ENCODE measurements around the gene ZNF423.
A peak's percentile ranks its signal among the peaks of the same experiment; 100 is the strongest.

ZNF423 gene

DNA sequence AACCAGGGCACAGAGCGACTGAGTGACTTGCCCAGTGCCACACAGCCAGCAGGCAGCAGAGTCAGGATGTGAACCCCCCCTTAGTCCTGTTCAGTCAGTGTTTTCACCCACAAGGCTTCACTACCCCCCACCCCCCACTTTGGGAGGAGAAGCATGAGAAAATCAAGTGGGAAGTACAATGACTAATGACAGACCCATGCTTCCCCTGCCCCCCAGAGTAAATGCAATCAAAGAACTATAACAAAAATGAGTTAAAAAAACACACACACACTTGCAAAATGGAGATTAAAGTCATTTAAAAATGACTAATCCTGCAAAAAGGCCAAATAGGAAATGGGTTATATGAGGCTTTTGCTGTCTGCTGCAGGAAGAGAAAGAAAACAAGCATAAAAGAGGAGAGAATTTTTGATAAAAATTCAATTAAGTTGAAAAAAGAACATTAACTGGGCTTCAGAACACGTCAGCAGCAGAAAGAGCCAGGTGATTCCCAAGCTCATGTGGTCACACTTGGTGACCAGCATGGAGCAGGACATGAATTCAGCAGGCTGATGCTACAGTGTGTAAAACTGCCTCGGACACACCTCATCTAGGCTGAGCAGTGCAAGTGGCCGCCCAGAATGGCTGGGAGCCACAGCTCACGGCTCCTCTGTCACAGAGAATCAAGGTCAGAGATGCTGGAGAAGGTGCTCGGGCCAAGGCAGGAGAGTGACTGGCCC is 212.3 kb downstream of the ZNF423 start:
- DNase-seq (ENCODE audit: low read depth), result no peak
- no peak overlapping the region for H3K4me3 ChIP-seq (ENCODE audit: low read depth, low read length)
- TF ChIP-seq, protein P1, sequence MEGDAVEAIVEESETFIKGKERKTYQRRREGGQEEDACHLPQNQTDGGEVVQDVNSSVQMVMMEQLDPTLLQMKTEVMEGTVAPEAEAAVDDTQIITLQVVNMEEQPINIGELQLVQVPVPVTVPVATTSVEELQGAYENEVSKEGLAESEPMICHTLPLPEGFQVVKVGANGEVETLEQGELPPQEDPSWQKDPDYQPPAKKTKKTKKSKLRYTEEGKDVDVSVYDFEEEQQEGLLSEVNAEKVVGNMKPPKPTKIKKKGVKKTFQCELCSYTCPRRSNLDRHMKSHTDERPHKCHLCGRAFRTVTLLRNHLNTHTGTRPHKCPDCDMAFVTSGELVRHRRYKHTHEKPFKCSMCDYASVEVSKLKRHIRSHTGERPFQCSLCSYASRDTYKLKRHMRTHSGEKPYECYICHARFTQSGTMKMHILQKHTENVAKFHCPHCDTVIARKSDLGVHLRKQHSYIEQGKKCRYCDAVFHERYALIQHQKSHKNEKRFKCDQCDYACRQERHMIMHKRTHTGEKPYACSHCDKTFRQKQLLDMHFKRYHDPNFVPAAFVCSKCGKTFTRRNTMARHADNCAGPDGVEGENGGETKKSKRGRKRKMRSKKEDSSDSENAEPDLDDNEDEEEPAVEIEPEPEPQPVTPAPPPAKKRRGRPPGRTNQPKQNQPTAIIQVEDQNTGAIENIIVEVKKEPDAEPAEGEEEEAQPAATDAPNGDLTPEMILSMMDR (IDR thresholded peaks at IDR 0.05; ENCODE audit: low read depth, low read length, missing control alignments), result no peak

DNA sequence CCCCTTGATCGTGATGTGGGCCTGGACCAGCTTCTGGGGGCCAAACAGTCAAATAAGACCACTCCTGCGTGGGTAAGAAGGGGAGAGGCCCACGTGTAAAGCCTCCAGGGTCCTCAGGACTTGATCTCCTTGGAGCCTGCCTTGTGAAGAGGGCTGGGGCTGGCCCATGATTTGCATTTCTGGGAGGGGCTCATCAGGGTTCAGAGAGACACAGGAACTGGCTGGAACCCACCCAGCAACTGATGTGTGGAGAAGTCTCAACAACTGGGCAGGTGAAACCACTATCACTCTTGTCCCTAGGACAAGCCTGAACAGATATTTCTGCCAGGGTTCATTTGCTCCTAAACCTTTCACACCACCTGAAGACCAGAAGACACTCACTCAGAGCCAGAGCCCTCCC is 214.7 kb downstream of the ZNF423 start:
- DNase-seq (ENCODE audit: low read depth), result peak; percentile 15
- H3K4me3 ChIP-seq (ENCODE audit: low read depth, low read length), result no peak overlapping the region
- TF ChIP-seq, protein P1 (IDR thresholded peaks at IDR 0.05; ENCODE audit: low read depth, low read length, missing control alignments), result no peak

DNA sequence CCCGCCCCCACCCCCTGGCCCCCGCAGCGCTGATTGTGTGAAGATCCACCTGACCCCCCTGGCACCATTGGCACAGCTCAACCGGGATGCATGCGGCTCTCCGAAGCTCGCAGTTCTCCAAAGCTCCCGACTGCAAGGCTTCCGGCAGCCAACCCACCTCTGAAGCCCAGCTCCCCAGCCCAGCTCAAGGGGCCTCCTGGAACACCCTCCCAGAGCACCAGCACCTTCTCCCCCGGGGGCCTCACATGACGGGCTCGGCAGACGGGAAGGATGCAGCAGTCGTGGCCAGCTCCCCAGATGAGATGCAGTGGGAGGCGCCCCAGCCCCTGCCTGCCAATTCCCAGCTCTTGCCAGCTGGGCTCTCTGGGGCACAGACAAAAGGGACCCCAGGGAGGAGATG is 215.3 kb downstream of the ZNF423 start:
- TF ChIP-seq, protein P1 (IDR thresholded peaks at IDR 0.05; ENCODE audit: low read depth, low read length, missing control alignments), result no peak
- H3K4me3 ChIP-seq (ENCODE audit: low read depth, low read length), result no peak overlapping the region

DNA sequence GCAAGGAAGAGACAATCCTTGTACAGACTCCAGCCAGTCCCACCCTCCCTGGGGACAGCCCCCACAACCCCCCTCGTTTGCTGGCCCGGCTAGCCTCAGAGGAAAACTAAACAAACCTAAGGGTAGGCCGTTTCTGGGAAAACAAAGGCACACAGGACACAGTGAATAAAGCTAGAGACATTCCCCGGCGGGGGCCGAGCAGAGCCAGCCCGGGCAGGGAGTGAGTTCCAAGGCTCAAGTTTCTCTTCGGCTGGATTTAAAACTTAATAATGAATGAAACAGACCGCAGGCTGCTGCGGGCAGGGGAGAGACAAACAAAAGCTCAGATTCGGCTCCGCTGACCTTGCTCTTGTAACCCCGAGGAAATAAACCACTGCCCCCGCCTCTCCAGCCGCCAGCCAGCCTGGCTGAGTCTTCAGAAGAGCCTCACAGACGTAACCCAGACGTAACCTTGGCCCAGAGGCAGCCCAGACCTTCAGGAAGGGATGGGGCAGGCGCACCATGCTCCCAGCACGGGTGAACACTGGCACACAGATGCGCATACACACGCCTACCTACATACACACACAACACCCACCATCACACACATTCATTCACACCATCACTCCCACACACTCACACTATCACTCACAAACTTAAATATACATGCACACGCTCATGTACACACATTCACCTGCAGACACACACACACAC is 216.0 kb downstream of the ZNF423 start:
- H3K4me3 ChIP-seq (ENCODE audit: low read depth, low read length), result no peak overlapping the region
- DNase-seq (ENCODE audit: low read depth), result no peak
- TF ChIP-seq, protein P1 (IDR thresholded peaks at IDR 0.05; ENCODE audit: low read depth, low read length, missing control alignments), result no peak

More for the DNA sequence above, 215.3 kb downstream of the ZNF423 start:
- no peak for DNase-seq (ENCODE audit: low read depth)

DNA sequence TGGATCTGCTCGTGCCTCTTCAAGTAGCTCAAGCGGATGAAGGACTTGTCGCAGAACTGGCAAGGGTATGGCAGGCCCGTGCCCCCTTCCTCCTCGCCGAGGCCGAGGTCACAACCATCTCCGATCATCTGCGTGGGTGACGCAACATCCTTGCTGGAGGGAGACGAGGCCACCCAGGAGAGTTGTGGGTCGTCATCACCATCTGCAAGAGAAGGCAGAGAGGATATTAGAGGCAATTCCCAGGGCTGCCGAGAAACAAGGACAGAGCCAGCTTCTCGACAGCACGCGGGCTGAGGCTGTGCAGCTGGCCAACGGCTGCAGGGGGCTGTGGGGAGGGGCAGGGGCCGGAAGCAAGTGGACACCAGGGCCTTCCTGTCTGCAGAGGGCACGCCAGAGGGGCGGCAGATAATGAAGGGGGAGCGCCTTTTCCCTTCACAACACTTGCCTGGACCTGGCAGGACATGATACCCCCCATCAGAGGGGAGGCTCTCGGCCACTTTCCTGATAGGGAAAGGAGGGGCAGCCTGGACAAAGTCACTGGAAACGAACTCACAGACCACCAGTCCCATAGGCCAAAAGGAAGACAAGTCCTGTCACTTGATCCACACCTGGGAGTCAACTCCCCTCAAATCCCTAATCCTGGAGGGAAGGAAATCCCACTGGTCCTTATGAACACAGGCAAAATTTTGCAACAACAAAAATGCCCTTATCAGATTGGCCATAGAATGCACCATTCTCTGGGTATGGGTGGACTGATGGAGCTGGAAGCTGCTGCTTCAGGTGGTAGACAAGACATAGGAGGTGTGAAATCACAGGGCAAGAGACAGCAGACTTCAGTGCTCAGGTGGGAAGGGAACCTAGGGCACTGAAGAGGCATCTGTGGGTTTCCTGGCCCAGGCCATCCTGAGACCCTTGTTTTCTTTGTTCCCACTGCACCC is 217.0 kb downstream of the ZNF423 start:
- TF ChIP-seq, protein P1 (IDR thresholded peaks at IDR 0.05; ENCODE audit: low read depth, low read length, missing control alignments), result no peak
- no peak overlapping the region for H3K4me3 ChIP-seq (ENCODE audit: low read depth, low read length)
- no peak for DNase-seq (ENCODE audit: low read depth)

DNA sequence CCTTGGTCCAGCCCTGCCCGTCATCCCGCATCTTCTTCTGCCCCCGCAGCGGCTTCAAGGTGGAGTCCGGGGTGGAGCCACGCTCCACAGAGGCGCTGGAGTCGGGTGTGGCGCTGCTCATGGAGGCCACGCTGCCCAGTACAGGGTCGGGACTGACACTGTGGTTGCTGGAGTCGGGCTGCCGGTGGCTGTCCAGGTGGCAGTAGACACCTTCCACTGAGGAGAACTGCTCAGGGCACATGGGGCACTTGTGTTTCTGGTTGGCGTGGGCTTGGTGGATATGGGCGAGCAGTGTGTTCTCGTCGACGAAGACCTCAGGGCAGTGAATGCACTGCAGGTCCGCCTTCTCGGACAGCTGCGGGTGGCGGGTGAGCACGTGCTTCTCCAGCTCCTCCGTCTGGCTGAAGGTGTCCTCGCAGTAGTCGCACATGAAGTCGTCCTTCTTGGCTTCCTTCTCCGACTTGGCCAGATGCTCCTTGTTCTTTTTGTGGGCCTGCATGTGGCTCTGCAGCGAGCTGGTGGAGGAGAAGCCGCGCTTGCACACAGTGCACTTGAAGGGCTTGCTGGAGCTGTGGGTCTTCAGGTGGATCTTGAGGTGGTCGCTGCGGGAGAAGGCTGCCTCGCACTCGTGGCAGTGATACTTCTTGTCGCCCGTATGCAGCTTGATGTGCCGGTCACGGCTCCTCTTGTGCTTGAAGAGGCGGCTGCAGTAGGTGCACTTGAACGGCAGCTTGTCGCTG is 217.8 kb downstream of the ZNF423 start:
- DNase-seq (ENCODE audit: low read depth), result no peak
- H3K4me3 ChIP-seq (ENCODE audit: low read depth, low read length), result no peak overlapping the region
- TF ChIP-seq, protein P1 (IDR thresholded peaks at IDR 0.05; ENCODE audit: low read depth, low read length, missing control alignments), result no peak

Measured in GM12864 (cell line).